Raji (cell line): ENCODE measurements around the gene CDH13.

Experiments used
- POLR2A ChIP-seq: IDR thresholded peaks from 2 replicates; pipeline ENCODE4 v1.6.1; 2011; ENCODE audit warnings: low read depth, low read length, control low read depth; ENCODE audit not compliant: insufficient read depth

CDH13 gene

DNA sequence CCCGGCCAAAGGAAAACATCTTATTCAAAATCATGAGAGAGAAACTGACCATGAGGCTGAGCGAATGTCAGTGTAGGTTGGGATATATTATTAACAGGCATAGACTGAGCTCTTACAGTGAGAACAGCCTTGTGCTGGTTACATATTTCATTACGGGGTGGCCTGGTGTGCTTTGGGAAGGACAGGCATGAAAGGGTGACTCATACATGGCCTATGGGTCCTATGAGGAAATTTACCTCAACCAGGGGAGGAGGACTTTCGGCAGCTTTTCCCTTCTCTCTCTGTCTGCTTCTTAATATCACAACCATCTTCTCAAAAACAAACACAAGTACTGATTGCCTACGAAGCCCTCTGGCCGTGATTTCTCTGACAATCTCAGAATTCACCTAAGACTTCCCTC, 579.1 kb downstream of the CDH13 start:
- TF ChIP-seq POLR2A: no peak

DNA sequence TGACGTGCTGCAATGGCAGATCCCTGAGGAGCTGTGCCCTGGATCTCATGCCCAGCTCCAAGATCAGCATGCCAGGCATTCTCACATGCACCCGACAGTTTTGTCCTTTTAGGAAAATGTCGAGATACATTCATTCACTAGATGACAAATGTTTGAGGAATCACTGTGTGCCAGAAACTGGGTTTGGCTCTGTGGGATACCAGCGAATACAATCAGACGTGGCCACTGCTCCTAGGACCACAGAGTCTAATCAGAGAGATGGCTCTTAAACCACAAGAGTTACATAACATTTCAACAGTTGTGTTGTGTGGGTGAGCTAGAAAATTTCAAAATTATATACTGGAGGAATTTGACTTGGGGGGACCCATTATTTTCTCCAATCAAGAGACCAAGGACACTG, 579.7 kb downstream of the CDH13 start:
- TF ChIP-seq POLR2A: no peak

DNA sequence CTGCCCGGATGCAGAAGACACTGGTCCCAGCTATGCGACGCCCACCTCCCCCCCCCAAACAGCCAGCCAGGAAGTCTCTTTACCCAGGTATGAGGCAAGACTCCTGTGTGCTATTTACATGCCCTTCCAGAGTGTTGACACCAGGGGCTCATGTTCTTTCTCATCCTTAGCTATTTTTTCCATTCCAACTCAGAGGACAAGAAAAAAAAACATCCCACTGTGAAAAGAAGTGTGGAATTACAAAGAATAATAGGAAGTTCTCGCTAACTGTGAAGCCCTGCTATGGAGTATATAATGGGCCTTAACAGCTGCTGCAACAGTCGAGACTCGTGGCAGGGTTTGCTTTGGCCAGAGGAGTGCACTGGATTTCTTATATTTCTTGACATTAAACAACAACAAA, 584.9 kb downstream of the CDH13 start:
- no peak for TF ChIP-seq POLR2A

DNA sequence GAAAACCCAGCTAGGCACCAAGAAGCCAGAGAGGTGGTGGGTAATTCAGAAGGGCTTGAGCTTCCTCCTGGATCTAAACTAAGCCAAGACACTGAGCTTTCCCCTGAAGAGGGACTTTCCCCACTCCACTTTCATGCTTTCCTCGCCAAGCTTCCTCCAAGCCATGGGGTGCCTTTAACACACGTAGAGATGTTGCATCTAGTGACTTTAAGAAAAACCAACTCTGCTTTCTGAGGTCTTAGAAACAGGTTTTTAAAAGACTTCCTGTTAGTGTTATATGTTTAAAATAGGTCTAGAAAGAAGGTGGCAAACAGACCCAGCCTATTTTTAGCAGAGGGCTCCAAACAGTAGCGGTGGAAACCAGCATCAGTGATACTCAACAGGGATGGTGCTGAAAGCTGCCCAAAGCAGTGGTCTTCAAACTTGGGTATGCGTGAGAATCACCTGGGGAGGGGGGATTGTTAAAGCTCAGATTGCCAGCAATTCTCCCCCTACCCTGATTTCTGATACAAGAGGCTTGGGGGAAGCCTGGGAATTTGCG, 585.6 kb downstream of the CDH13 start:
- TF ChIP-seq POLR2A: no peak

DNA sequence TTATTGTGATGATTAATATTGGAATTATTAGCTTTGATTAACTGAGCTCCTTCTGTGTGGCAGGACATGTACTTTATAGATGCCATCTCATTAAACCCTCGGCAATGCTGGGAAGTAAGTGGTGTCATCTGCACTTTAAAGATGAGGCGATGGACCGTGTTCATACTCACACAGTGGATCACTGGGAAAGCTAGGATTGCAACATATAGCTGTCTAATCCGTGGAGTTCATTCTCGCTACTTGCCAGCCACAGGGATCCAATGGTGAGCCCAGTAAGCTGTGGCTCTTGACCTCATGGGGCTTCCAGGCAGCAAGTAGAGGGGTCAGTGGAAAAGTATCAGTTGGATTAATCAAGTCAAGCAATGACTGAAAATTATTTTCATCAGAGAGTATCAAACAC, 587.9 kb downstream of the CDH13 start:
- TF ChIP-seq POLR2A: no peak

DNA sequence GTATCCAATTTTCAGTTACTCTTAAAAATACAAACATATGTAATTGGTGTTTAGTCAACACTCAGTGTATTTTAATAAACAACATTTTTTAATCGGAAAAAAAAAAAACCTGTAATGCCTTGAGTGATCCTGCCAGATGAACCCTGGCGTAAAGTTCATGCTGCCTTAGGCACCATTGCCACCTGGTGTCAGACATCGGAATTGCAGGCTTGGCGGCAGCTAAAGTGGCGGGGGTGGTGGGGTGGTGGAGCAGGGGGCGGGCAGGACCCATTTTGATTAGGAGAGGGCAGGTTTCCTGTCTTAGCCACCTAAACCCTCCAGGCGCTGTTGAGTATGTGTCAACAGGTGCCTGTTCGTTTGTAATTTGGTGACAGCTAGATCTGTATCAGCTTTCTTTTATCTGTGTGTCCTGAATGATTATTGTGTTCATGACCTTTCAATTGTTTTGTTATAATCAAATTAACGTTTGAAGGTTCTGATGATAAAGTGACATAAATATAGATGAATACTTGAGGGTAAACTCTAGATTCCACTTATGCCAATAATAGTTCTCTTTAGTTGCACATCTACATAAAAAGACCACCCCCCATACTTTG, 588.7 kb downstream of the CDH13 start:
- TF ChIP-seq POLR2A: no peak

DNA sequence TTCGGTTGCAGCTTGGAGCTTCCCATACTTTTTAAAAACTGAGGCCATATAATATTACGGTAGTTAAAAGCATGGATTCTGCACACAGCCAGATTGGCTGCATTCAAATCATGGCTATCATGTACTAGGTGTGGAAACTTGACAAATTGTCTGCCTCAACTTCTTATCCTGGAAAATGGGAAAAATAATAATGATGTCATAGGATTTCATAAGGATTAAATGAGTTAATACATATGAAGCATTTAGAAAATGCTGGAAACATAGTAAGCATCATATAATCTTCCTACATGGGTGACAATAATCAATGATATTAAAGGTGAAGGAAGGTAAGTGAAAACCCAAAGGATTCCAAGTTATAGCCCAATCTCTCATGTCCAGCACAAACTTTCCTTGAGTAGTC, 592.5 kb downstream of the CDH13 start:
- no peak for TF ChIP-seq POLR2A

DNA sequence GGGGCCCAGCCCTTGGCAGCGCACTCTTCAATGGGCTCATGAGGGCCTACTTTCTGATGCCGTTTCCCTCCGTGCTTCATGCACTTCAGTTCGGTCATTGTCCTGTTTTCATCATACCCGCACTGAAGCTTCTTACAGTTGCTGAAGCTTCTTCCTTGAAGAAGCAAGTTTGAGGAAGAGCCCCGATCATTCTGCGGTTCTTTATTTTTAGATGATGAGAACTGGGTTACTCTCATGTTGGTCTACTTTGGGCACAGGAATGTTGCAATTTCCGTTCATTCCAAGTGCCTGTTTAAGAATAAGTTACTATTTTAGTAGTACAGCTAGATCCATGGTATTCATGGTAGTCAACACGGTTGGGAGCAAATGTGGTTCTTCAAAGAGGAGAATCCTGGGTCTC, 593.3 kb downstream of the CDH13 start:
- TF ChIP-seq POLR2A: no peak

DNA sequence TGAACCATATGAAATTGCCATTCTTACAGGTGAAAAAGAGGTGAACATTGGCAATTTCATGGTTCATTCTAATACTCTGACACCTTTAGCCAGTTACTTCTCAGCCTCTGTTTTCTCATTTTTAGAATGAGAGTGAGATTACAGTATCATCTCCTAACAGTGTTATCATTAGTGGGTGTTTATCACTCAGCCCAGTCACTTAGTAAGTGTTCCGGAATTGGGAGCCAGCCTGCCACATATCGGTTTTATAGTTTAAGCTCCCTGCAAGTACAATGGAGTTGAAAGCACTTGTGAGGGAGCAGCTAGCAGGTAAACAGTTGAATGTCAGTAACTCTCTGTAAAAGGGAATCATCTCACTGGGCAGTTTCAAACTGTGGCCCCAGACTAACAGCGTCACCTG, 597.9 kb downstream of the CDH13 start:
- no peak for TF ChIP-seq POLR2A

DNA sequence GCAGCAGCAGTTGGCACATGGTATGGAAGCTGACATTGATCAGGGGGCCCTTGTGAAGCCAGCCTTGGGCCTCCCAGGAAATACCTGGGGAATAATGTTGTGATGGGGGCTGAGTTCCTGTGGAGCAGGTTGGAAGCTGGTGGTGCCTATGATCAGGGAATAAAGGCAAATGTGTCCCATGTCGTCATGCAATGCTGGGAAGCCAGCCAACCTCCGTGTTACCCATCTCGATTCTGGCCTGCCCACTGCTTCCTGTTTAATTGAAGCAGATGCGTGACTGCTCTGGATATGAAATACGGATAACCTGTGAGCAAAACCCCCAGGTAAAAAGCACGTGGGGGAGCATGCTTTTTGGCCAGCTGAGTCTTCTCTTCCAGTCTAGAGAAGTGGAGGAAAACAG, 600.6 kb downstream of the CDH13 start:
- TF ChIP-seq POLR2A: no peak

DNA sequence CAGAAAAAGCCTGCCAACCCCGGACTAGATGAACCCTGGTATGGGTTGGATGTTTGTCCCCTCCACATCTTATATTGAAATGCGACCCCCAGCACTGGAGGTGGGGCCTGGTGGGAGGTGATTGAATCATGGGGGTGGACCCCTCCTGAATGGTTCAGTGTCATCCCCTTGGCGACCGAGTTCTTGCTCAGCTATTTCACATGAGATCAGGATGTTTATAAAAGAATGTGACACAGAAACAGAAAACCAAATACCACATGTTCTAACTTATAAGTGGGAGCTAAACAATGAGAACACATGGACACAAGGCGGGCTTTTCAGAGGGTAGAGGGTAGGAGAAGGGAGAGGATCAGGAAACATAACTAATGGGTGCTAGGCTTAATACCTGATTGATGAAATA, 605.0 kb downstream of the CDH13 start:
- no peak for TF ChIP-seq POLR2A

DNA sequence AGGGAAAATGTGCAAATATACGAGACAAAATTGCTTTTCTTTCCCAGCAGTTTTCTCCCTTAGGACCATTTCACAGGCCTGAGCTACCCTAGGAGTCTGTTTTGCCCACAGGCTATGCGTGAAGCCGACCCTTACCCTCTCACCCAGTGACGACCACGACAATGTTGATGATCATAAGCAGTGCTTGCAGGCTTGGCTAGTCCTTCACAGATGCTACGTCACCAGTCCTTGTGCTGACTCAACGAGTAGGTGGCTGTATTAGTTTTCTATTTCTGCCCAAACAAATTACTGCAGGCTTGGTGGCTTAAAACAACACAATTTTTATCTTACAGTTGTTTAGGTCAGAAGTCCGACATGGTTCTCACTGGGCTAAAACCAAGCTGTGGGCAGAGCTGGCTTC, 606.4 kb downstream of the CDH13 start:
- TF ChIP-seq POLR2A: no peak

DNA sequence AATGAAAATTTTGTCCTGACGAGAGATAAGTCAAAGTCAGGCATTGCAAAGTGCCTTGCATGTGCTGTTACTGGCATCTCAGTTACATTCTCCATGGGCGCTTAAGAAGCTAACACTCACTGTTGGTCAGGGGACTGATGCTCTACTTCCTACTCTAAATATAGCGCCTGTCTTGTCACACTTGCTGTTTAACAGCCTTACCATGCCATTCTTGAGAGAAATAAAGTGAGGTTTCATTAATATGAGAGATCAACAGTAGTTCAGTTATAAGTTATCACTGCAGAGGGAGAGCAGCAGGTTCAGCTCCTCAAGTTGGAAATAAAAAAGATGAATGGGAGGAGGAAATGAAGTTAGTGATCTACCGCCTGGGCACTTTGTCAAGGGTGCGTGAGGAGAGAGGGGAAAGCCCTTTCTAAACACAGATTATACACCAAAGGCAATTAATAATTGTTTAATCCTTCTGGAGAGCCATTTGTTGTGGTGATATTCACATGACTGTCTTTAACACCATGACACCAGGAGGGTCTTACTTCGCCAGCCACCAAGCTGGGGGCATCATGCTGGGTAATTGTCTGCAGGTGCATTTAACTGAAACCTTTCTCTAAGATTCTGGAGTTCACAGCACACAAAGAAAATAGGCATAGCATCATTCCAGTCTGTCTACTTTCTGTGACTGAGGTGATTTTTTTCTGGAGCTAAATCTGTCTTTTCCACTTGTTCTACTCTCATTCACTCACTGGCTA, 612.4 kb downstream of the CDH13 start:
- no peak for TF ChIP-seq POLR2A

DNA sequence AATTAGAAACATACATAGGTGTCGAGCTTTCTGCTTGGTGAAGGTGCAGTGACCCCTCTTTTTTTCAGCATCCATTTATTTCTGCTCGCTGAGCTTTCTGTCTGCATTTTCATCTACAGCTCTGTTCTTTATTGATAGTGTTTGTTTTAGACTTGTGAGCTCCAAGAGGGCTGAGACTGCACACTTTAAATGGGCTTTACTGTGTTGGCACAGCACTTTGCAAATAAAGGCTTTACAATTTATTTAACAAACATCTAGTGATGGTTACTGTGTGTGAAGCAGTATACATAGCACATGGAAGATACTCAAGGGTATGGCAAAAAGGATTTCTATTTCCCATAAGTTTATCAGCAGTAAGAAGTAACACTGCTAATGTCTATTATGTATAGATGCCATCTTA, 617.3 kb downstream of the CDH13 start:
- no peak for TF ChIP-seq POLR2A

DNA sequence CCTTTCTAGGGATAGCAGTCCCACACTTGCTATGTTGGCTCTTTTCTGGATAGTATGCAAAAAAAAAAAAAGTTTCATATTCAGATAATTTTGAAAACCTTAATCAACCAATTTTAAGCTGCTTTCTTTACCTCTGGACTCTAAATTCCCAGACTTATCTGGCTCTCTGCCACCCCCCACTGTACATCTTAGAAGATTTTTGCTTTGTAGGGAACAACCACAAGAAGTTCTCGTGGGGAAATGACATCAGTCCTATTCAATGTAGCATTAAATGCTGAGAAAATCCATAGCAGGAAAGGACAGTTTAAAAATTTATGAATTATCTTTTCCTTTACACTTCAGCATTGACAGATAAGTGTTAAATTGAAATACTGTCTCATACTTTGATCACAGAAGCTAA, 618.3 kb downstream of the CDH13 start:
- no peak for TF ChIP-seq POLR2A

DNA sequence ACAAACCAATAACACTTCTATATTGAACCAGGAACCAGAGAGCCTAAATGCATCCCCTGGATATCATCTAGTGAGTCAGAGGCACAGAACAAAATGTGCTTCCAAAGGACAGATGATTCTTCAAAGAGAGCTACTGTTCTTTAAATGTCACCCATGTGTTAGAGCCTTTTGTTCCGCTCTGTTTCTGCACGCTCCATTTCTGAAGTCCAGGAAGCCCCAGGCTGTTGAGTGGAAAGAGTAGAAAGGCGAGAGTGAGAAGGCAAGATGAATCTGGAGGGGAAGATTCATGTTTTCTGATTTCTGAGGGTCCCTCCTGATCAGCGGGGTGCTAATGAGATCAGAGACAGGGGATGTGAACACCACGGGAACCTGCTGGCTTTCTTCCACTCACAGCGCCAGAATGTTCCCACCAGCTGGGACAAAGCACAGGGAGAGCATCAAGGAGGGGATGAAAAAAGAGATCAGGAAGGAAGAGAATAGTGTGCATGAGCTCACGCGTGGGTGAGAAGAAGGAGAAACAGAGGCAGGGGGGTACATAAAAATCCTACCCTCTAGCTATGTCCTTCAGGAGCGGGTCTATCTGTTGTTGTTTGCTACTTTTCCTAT, 621.1 kb downstream of the CDH13 start:
- no peak for TF ChIP-seq POLR2A

DNA sequence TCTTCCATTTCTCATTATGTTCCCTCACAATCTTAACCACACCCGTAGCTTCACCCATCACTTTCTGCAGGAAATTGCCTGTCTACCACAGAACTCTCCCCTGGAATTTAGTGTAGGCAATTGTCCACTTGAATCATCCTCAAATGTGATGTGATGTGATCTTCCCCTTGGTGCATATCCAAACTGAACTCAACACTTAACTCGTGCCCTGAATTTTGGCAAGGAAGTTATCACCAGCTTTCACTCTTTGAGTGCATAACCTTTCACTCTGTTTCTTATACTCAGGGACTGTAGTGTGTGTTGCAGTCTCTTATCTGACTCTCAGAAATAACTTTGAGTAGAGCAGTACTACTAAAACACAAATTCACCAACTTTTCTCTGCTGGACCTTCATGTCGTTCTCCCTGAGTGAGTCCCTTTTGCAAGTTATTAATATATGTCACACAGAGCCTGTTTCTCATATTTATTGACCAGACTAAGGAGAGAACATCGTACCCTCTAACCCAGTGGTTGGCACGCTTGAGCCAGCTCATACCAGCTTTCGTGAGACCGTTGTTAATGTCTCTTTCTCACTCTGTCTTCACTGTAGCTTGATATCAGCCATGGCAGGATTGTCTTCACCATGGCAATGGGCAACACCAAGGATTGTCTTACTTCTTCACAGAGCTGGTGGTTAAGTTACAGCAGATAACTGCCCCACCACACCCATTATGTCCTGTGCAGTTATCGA, 622.1 kb downstream of the CDH13 start:
- no peak for TF ChIP-seq POLR2A
